Panc1 (cell line): ENCODE results near the gene SDK1.

Source experiments
- CTCF ChIP-seq: fragments of 450-650 bp; IDR thresholded peaks from 2 replicates; pipeline ENCODE4 v1.5.1; 2017; ENCODE audit warnings: mild to moderate bottlenecking
- POLR2AphosphoS5 ChIP-seq: IDR thresholded peaks from 2 replicates; pipeline ENCODE4 v1.6.1; 2012; ENCODE audit warnings: mild to moderate bottlenecking, low read depth, low read length, moderate library complexity
- SIN3A ChIP-seq: IDR thresholded peaks from 2 replicates; pipeline ENCODE4 v1.6.1; 2012; ENCODE audit warnings: low read depth, mild to moderate bottlenecking, low read length, moderate library complexity, borderline replicate concordance; ENCODE audit not compliant: insufficient read depth
- TF ChIP-seq, protein P1 (sequence below), 2 experiments: IDR thresholded peaks; 2 replicates each; pipeline ENCODE4 v1.6.1; 2011 to 2012; ENCODE audit warnings: low read depth in 2 of 2, control low read depth in 1 of 2, low read length in 1 of 2, mild to moderate bottlenecking in 1 of 2, moderate library complexity in 1 of 2; ENCODE audit not compliant: insufficient read depth in 1 of 2

- TF ChIP-seq CTCF (no peak), POLR2AphosphoS5 (no peak), SIN3A (no peak)
- TF ChIP-seq, protein P1, sequence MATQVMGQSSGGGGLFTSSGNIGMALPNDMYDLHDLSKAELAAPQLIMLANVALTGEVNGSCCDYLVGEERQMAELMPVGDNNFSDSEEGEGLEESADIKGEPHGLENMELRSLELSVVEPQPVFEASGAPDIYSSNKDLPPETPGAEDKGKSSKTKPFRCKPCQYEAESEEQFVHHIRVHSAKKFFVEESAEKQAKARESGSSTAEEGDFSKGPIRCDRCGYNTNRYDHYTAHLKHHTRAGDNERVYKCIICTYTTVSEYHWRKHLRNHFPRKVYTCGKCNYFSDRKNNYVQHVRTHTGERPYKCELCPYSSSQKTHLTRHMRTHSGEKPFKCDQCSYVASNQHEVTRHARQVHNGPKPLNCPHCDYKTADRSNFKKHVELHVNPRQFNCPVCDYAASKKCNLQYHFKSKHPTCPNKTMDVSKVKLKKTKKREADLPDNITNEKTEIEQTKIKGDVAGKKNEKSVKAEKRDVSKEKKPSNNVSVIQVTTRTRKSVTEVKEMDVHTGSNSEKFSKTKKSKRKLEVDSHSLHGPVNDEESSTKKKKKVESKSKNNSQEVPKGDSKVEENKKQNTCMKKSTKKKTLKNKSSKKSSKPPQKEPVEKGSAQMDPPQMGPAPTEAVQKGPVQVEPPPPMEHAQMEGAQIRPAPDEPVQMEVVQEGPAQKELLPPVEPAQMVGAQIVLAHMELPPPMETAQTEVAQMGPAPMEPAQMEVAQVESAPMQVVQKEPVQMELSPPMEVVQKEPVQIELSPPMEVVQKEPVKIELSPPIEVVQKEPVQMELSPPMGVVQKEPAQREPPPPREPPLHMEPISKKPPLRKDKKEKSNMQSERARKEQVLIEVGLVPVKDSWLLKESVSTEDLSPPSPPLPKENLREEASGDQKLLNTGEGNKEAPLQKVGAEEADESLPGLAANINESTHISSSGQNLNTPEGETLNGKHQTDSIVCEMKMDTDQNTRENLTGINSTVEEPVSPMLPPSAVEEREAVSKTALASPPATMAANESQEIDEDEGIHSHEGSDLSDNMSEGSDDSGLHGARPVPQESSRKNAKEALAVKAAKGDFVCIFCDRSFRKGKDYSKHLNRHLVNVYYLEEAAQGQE (IDR thresholded peaks at IDR 0.05; ENCODE audit: insufficient read depth in 1 of 2, low read depth in 2 of 2, low read length in 1 of 2), result no peak
Observed at GRCh38 chr7:3964980-3965606, 664.0 kb downstream of the SDK1 start.
